Mesenchymal stem cell (in vitro differentiated cells and primary cell): Measurements from ENCODE around the gene ZNF385A.

Experiments
- DNase-seq: peaks from one replicate; pipeline ENCODE4 v3.0.0-alpha.2; 2013
- H2AFZ ChIP-seq: one replicate; pipeline ENCODE4 v1.6.1; 2013; ENCODE audit warnings: low read depth, mild to moderate bottlenecking, control low read depth, inconsistent platforms, low read length, moderate library complexity
- H2AK5ac ChIP-seq: 2 replicates; pipeline ENCODE4 v1.6.1; 2013; ENCODE audit warnings: low read length, moderate library complexity, mild to moderate bottlenecking, inconsistent platforms; ENCODE audit not compliant: severe bottlenecking
- H2BK120ac ChIP-seq: one replicate; pipeline ENCODE4 v1.6.1; 2013; ENCODE audit warnings: low read depth, mild to moderate bottlenecking, inconsistent platforms, low read length, moderate library complexity
- H2BK12ac ChIP-seq, 2 experiments: one replicate each; pipeline ENCODE4 v1.6.1; 2013; ENCODE audit warnings: inconsistent platforms in 2 of 2, low read length in 2 of 2, mild to moderate bottlenecking in 2 of 2, moderate library complexity in 2 of 2, control low read depth in 1 of 2
- H2BK15ac ChIP-seq: one replicate; pipeline ENCODE4 v1.6.1; 2013; ENCODE audit warnings: mild to moderate bottlenecking, low read depth, inconsistent platforms; ENCODE audit not compliant: poor library complexity, severe bottlenecking
- H2BK5ac ChIP-seq: 2 replicates; pipeline ENCODE4 v1.6.1; 2013; ENCODE audit warnings: low read depth, mild to moderate bottlenecking, low read length, control low read depth, inconsistent platforms; ENCODE audit not compliant: poor library complexity, severe bottlenecking
- H3K14ac ChIP-seq, 2 experiments: one replicate each; pipeline ENCODE4 v1.6.1; 2013; ENCODE audit warnings: inconsistent platforms in 2 of 2, low read length in 2 of 2, control low read depth in 1 of 2, mild to moderate bottlenecking in 1 of 2, moderate library complexity in 1 of 2
- H3K18ac ChIP-seq, 2 experiments: one replicate each; pipeline ENCODE4 v1.6.1; 2013; ENCODE audit warnings: inconsistent platforms in 2 of 2, low read length in 2 of 2, control low read depth in 1 of 2, low read depth in 1 of 2, mild to moderate bottlenecking in 1 of 2
- H3K23ac ChIP-seq, 2 experiments: one replicate each; pipeline ENCODE4 v1.6.1; 2013; ENCODE audit warnings: inconsistent platforms in 2 of 2, low read length in 2 of 2, mild to moderate bottlenecking in 2 of 2, moderate library complexity in 2 of 2, control low read depth in 1 of 2
- H3K27ac ChIP-seq: 2 replicates; pipeline ENCODE4 v1.5.1; 2013; ENCODE audit warnings: mild to moderate bottlenecking, moderate library complexity, low read length, control low read depth, inconsistent platforms; ENCODE audit not compliant: poor library complexity, severe bottlenecking
- H3K27me3 ChIP-seq, 2 experiments: 2 replicates each; pipeline versions ENCODE4 v1.6.1 to v1.7.0; 2013; ENCODE audit warnings: low read length in 2 of 2, mild to moderate bottlenecking in 2 of 2, moderate library complexity in 2 of 2, control low read depth in 1 of 2, inconsistent platforms in 1 of 2; ENCODE audit not compliant: control insufficient read depth in 1 of 2, insufficient read depth in 1 of 2
- H3K36me3 ChIP-seq, 2 experiments: 2 replicates each; pipeline versions ENCODE4 v1.6.1 to v1.7.0; 2013; ENCODE audit warnings: low read length in 2 of 2, control low read depth in 1 of 2, inconsistent platforms in 1 of 2, low read depth in 1 of 2, mild to moderate bottlenecking in 1 of 2; ENCODE audit not compliant: insufficient read depth in 2 of 2, control insufficient read depth in 1 of 2
- H3K4ac ChIP-seq, 2 experiments: one replicate each; pipeline ENCODE4 v1.6.1; 2013; ENCODE audit warnings: inconsistent platforms in 2 of 2, low read length in 2 of 2, mild to moderate bottlenecking in 2 of 2, moderate library complexity in 2 of 2, control low read depth in 1 of 2, low read depth in 1 of 2
- H3K4me1 ChIP-seq: 2 replicates; pipeline ENCODE4 v1.6.1; 2013; ENCODE audit warnings: low read depth, low read length, control low read depth; ENCODE audit not compliant: control insufficient read depth, insufficient read depth
- H3K4me2 ChIP-seq: 2 replicates; pipeline ENCODE4 v1.6.1; 2013; ENCODE audit warnings: low read length, mild to moderate bottlenecking, inconsistent platforms; ENCODE audit not compliant: poor library complexity, severe bottlenecking
- H3K4me3 ChIP-seq, 2 experiments: 2 replicates each; pipeline versions ENCODE4 v1.5.1 to v1.7.0; 2013; ENCODE audit warnings: low read length in 2 of 2, mild to moderate bottlenecking in 2 of 2, control low read depth in 1 of 2, low read depth in 1 of 2; ENCODE audit not compliant: insufficient read depth in 1 of 2
- H3K79me1 ChIP-seq: replicated peaks from 2 replicates; pipeline ENCODE4 v1.6.1; 2013; ENCODE audit warnings: mild to moderate bottlenecking, control low read depth, low read length, inconsistent platforms; ENCODE audit not compliant: poor library complexity, severe bottlenecking
- H3K9ac ChIP-seq: 2 replicates; pipeline ENCODE4 v1.7.0; 2013; ENCODE audit warnings: mild to moderate bottlenecking, low read length, moderate library complexity
- H3K9me3 ChIP-seq: 2 replicates; pipeline ENCODE4 v1.7.0; 2013; ENCODE audit warnings: mild to moderate bottlenecking, low read length; ENCODE audit not compliant: control insufficient read depth
- H4K8ac ChIP-seq: one replicate; pipeline ENCODE4 v1.6.1; 2013; ENCODE audit warnings: inconsistent platforms, mild to moderate bottlenecking, low read length, moderate library complexity
- H4K91ac ChIP-seq: one replicate; pipeline ENCODE4 v1.6.1; 2013; ENCODE audit warnings: mild to moderate bottlenecking, low read length, inconsistent platforms
- WGBS: methylation state at CpG from one replicate; pipeline ENCODE4 v1.1.7; 2013; ENCODE audit warnings: mixed read lengths; 5-methylcytosine and 5-hydroxymethylcytosine counted together

Gene ZNF385A

GRCh38 chr12:54426690-54427089 lies 42.2 kb upstream of the ZNF385A start:
- Histone ChIP-seq H3K27ac (no peak overlapping the region), H2BK15ac (peak overlapping the region; percentile 63), H3K27me3 (peaks cover 0 to 54% of the 10 kb centered on the region in 2 experiments), H4K91ac (no peak overlapping the region), H3K9ac (no peak overlapping the region), H3K4me3 (no peak overlapping the region), H3K79me1 (no peaks in the 10 kb centered on the region), H2BK5ac (no peak overlapping the region), H3K14ac (no peak overlapping the region), H3K18ac (no peak overlapping the region), H4K8ac (no peak overlapping the region), H3K4ac (no peak overlapping the region), H2BK12ac (no peak overlapping the region), H3K4me2 (no peak overlapping the region), H3K23ac (no peak overlapping the region), H3K9me3 (no peaks in the 10 kb centered on the region), H2BK120ac (no peak overlapping the region), H3K4me1 (peaks cover 3% of the 10 kb centered on the region), H2AFZ (no peak overlapping the region), H3K36me3 (no peaks in the 10 kb centered on the region), H2AK5ac (no peak overlapping the region)
- DNase-seq: no peak
- WGBS: 100% methylated on average over 1 of the region's 3 CpGs

DNA sequence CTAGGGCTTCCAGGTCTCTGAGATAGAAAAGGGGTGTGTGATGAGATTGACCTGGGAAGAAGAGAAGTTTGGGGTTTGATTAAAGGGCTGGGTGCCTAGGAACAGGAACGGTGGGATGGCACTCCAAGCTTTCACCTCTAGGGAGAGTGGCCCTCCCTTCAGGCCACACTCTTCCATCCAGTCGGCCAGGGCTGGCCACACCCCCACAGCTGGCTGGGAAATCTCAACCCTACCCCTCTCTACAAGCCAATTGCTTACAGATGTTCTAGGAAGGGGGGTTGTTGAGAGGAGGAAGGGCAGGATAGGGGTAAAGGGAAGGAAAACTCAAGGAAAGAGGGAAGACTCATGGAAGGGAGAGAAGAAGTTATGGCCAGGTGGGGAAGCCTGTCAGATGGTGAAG lies 41.2 kb upstream of the ZNF385A start:
- Histone ChIP-seq H4K8ac (no peak overlapping the region), H3K9ac (no peak overlapping the region), H2BK120ac (peak overlapping the region; percentile 5), H2BK15ac (peak overlapping the region; percentile 97), H2AFZ (no peak overlapping the region), H3K4ac (peak overlapping the region in 1 of 2 experiments; percentile 64), H3K4me2 (no peak overlapping the region), H2AK5ac (no peak overlapping the region), H3K36me3 (no peaks in the 10 kb centered on the region), H3K27ac (no peak overlapping the region), H4K91ac (peak overlapping the region; percentile 50), H3K18ac (no peak overlapping the region), H3K9me3 (no peaks in the 10 kb centered on the region), H3K4me3 (no peak overlapping the region), H3K4me1 (peaks cover 3% of the 10 kb centered on the region), H3K23ac (no peak overlapping the region), H3K79me1 (no peaks in the 10 kb centered on the region), H3K27me3 (peaks cover 0 to 52% of the 10 kb centered on the region in 2 experiments), H2BK12ac (no peak overlapping the region), H2BK5ac (no peak overlapping the region), H3K14ac (no peak overlapping the region)
- whole genome bisulfite sequencing: 0% methylated on average over 1 of the region's 2 CpGs
- no peak for DNase-seq

GRCh38 chr12:54424224-54424623 lies 39.7 kb upstream of the ZNF385A start:
- peaks cover 0 to 52% of the 10 kb centered on the region in 2 experiments for H3K27me3 ChIP-seq
- no peaks in the 10 kb centered on the region for H3K79me1 ChIP-seq
- no peak overlapping the region for H2BK12ac ChIP-seq
- no peak overlapping the region for H3K9ac ChIP-seq
- no peak overlapping the region for H3K14ac ChIP-seq
- no peak overlapping the region for H3K18ac ChIP-seq
- H3K27ac ChIP-seq: no peak overlapping the region
- no peak overlapping the region for H4K8ac ChIP-seq
- H3K9me3 ChIP-seq: no peaks in the 10 kb centered on the region
- no peak overlapping the region for H2BK5ac ChIP-seq
- no peak overlapping the region for H2AFZ ChIP-seq
- no peak for DNase-seq
- 63% methylated on average over 3 of the region's 3 CpGs for WGBS
- H3K4ac ChIP-seq: no peak overlapping the region
- no peak overlapping the region for H3K4me3 ChIP-seq
- H4K91ac ChIP-seq: no peak overlapping the region
- H3K4me2 ChIP-seq: no peak overlapping the region
- H3K4me1 ChIP-seq: peaks cover 9% of the 10 kb centered on the region
- no peaks in the 10 kb centered on the region for H3K36me3 ChIP-seq
- H2BK120ac ChIP-seq: no peak overlapping the region
- no peak overlapping the region for H2BK15ac ChIP-seq
- H2AK5ac ChIP-seq: no peak overlapping the region
- H3K23ac ChIP-seq: no peak overlapping the region

DNA sequence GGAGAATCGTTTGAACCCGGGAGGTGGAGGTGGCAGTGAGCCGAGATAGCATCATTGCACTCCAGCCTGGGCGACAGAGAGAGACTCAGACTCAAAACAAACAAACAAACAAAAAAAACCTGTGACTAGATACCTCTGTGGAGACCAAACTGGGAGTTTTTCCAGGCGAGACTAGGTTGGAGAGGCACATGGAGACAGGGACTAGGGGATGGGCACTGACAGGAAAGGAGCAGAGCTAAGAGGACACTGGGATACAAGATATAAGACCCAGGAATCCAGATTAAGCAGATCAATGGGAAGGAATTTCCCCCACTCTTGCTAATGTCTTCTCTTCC lies 39.2 kb upstream of the ZNF385A start:
- no peaks in the 10 kb centered on the region for H3K9me3 ChIP-seq
- no peak overlapping the region for H2BK15ac ChIP-seq
- peaks cover 0 to 52% of the 10 kb centered on the region in 2 experiments for H3K27me3 ChIP-seq
- no peak overlapping the region for H3K4me3 ChIP-seq
- no peak overlapping the region for H3K18ac ChIP-seq
- H4K91ac ChIP-seq: no peak overlapping the region
- 41% methylated on average over 3 of the region's 5 CpGs for WGBS
- no peak overlapping the region for H2AK5ac ChIP-seq
- no peak overlapping the region for H2AFZ ChIP-seq
- peaks cover 9% of the 10 kb centered on the region for H3K4me1 ChIP-seq
- H3K4ac ChIP-seq: no peak overlapping the region
- DNase-seq: no peak
- H3K14ac ChIP-seq: no peak overlapping the region
- H2BK12ac ChIP-seq: no peak overlapping the region
- H2BK120ac ChIP-seq: no peak overlapping the region
- no peak overlapping the region for H3K23ac ChIP-seq
- H3K27ac ChIP-seq: no peak overlapping the region
- H3K79me1 ChIP-seq: no peaks in the 10 kb centered on the region
- H4K8ac ChIP-seq: no peak overlapping the region
- no peak overlapping the region for H3K4me2 ChIP-seq
- H2BK5ac ChIP-seq: no peak overlapping the region
- H3K36me3 ChIP-seq: no peaks in the 10 kb centered on the region
- peak overlapping the region; percentile 48 for H3K9ac ChIP-seq
